Fibroblast of skin of right quadriceps (primary cell): ENCODE results near the gene PLEKHN1.
"Not testable (repeated sequence)": the region's sequence is repeated elsewhere in the genome, so short reads cannot be mapped to it uniquely, and the experiment has no call there.

Source experiments
- DNase-seq: peaks from one replicate; pipeline ENCODE4 v3.0.0-alpha.2; 2013

The PLEKHN1 gene

DNA sequence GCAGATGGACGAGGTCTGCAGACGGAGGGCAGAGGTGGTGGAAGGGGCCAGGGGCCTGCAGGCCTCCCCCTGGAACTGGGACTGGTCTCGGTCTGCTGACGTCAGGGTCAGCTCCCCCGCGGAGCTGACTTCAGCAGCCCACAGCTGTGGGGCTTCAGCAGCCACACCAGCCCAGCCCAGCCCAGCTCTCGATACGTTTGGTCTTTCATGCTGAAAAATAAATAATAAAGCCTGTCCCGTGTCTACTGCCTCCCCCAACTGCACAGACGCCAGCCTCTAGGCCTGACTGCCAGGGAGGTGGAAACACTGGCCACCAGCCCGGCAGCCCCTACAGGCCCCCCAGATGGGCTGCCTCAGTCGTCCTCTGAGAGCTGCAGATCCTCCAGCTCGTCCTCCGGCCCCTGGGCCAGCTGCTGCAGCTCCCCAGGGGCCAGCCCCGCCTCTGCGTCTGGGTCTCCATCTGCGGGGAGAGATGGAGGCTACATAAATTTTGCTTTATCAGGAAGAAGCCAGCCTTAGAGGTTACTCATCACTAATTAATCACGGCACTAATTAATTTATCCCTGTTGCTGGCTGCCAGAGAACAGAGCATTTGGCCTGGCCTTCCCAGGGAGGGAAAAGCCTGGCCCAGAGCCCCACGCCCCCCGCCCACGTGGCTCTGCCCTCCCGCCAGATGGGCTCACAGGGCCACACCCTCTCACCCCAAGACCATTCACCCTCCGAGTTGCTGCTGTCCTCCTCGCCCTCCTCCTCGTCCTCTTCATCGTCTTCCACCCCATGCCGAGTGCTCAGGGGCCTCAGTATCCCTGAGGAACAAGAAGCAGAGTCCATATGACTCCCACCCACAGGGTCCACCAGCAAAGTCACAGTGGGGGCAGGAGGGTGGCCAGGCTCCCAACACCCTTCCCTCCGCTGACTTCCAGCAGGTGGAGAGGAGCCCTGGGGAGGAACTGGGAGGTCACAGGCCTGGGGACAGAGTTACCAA lies 21.6 kb upstream of the PLEKHN1 start:
- DNase-seq, result peak; percentile 74

DNA sequence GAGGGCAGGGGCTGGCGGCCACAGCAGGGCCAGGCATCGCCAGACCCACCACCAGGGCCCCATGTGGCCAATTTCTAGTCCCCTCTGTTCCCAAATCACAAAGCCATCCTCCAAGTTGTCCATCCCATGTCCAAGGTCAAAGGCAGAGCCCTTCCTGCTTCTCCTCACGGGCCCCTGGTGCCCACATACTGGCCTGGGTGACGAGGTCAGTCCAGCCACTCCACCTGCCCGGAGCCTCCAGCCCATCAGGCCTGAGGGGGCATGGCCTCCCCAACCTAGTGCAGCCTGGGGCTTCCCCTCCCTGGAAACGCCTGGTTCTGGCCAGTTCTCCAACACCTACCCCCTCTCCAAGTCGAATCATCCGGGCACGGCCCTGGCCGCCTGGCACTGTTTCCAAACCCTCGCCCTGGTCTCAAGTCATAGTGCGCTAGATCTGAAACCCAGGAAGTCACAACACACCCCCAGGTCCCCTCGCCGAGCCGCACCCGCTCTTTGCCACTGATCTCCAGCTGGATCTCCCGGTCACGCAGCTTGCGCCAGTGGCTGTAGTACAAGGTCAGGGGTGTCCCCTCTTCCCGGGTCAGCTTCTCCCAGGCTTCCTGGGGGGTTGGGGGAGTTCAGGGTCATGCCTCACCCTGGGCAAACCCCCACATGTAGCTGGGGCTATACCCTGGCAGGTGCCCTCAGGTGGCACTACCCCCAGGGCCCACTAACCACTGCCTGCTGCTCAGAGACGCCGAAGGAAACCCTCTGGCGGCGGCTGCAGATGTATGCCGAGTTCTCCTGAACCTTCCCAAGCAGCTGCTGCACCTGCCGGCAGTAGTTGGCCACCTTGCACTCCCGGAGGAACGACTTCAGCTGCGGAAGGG lies 20.4 kb upstream of the PLEKHN1 start:
- no peak for DNase-seq

DNA sequence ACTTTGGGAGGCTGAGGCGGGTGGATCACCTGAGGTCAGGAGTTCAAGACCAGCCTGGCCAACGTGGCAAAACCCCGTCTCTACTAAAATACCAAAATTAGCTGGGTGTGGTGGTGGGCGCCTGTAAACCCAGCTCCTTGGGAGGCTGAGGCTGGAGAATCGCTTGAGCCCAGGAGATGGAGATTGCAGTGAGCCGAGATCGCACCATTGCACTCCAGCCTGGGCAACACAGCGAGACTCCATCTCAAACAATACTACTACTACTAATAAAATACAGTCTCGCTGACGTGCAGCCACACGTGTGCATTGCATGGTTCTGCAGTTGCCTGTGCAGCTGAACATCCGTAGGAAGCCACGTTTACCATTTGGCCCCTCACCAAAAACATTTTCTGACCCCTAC lies 19.5 kb upstream of the PLEKHN1 start:
- not testable (repeated sequence) for DNase-seq

DNA sequence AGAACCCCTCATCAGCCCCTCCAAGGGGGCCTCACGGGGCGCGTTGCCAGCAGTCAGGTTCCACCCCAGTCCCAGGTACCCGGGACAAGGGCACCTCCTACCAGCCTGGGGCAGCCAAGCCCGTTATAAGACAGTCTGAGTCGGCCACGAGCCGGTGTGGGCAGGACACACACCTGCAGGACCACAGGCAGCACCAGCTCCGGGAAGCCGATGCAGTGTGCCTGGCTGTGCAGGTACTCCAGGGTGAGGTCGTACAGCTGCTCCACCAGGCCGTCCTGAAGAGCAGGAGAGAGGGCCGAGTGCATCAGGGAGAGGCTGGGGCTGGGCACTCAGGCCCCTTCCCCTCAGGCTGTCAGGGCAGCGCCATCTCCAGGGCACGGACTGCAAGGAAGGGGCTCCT lies 18.3 kb upstream of the PLEKHN1 start:
- DNase-seq, result no peak

DNA sequence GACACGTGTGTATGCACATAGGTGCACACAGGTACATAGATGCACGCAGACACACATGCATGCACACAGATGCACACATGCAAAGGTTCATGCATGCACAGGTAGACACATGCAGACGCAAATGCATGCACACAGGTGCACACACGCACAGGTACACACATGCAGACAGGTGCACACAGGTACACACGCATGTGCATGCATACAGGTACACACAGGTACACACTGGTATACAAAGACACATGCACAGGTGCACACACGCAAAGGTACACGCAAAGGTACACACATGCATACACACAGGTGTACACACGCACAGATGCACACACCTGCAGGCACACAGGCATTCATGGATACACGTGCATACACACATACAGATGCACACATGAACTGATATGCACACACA lies 16.0 kb upstream of the PLEKHN1 start:
- no peak for DNase-seq

DNA sequence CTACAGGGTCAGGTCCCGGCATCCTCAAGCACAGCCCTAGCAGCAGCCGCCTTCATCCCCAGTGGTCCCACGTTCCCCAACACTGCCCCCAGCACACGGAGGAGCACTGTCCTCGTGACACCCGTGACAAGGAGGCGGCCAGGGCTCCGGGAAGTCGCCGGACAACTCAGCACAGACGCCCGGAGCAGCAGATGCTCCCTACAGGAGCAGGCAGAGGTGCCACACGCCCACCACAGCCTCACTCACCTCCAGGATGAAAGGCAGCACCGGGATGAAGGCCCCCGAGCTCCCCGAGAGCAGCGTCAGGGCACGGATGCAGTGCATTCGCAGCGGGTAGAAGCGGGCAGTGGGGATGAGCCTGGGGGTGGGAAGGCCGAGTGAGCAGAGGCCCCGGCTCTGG lies 15.4 kb upstream of the PLEKHN1 start:
- DNase-seq, result no peak

DNA sequence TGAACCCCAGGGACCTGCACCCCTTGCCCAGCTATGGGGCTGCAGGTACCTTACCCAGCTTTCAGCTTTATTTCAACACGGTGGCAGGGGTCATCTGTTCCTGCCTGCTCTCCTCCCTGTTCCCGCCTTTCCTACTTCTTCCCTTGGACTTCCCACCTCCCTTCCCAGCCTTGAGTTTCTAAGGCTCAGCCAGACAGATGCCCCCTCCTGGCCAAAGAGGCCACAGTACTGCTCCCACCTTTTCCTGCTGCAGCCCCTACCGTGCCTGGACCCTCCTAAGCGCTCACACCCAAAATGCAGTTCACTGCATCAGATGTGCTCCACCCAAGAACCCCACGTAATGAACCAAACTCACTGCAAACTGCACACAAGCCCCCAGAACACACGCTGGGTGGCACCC lies 14.9 kb upstream of the PLEKHN1 start:
- no peak for DNase-seq

DNA sequence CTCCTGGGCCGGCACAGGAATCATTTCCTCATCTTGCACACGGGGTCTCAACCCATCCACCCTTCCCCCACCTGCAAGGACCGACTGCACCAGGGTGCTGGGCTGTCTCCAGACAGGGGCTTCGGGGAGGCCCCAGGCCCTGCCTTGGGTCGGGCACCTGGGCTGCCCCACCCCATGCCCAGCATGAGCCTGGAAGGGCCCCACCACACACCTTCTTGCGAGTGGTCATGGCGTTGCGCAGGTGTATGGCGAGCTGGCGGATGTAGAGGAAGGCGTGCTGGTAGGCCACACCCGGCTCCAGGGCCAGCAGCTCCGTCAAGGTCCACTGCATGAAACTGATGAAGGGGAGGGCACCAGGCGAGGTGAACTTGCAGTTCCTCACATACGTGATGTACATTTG lies 14.1 kb upstream of the PLEKHN1 start:
- DNase-seq, result no peak

DNA sequence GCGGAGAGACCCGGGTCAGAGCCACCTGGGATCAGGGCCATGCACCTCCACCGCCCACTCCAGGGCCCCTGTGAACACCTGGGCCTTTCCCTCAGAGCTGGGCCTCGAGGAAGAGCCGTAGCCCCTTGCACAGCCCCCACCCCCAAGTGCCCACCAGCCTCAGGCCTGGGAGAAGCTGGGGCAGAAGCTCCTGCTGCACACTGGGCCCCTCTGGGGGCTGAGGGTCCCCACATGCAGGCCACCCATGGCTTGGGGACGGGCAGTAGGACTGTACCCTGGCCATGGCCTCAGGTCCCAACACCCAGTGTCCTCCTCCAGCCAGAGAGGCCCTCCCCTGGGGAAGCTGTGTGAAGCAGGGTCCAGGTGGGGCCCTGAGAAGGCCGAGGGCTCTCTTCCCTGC lies 13.7 kb upstream of the PLEKHN1 start:
- DNase-seq, result no peak

DNA sequence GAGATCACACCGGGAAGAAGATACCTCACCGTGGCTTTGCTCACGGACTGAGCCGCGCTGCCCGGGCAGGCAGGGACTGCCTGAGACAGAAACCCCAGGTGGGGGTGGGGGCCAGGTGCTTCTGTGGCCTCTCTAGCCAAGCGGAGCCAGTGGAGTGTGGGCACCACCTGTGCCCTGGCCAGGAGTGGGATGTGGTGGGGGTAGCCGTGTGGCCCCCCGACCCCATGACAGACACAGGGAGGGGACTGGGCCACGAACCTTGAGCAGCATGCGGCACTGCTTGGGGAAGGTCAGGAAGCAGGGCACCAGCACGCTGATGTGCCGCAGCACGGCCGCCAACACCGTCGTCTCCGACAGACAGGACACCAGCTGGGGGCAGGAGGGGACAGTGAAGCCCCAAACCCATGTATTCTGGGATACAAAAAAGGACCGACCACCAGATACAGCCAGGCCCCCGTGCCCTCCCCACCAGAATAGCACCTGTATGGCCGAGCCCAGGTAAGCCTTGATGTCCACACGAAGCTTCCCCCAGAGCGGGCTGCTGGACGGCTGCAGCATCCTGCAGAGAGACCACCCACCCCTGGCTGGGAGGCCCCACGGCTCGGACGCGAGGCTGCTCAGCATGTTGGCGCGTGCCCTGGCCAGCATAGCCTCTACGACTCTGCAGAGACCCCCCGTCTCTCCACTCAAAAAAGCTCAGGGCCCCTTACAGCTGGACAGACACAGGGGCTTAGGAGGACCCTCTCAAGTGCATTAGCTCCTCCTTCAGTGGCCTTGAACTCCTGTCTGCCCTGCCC lies 12.6 kb upstream of the PLEKHN1 start:
- DNase-seq, result no peak

DNA sequence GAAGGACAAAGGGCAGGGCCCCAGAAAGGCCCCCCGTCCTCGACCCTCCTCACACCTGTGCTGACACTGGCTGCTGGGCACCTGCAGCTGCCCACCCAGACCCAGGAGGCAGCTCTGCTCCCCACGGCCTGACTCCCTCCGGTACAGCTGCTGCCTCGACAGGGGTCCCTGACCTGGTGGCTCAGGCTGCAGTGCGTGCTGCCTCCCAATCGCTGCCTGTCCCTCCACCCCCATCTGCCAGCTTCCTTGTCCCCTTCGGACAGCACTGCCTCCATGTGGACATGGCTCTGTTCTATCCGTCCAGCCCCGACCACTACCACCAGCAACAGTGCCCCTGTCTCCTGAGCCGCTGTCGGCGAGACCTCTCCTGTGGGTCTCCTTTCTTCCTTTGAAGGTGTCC lies 11.4 kb upstream of the PLEKHN1 start:
- no peak for DNase-seq

DNA sequence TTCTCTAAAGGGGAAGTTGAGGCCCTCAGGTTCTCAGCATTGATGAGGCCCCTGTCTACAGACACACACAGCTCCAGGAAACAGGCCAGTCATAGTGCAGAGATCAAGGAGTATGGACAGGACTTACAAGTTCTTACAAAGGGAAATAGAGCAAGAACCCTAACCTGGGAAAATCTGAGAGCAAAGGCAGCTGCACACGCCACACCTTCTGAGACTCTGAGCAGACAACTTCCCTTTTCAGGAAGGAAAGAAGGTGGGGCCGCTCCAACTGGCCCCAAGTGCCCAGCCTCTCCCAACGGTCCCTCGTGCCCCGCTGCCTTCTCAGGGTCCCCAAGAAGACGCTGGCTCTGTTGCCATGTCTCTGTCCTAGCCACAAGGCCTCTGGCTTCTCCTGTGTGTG lies 10.8 kb upstream of the PLEKHN1 start:
- no peak for DNase-seq

DNA sequence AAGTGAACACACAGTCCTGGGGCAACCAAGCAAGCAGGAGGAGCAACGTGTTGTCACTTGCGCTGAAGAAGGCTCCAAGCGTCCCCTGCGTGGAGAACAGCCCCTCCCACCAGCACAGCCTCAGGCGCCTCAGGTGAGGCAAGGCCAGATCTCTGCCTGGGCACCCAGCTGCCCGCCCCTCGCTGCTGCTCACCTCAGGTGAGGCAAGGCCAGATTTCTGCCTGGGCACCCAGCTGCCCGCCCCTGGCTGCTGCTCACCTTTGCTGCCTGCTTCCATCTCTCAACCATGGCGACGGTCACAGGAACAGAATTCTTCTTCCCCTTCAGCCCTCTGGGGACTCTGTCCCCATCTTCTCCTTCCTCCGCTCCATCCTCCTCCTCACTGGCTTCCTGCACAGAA lies 9.6 kb upstream of the PLEKHN1 start:
- DNase-seq, result no peak

DNA sequence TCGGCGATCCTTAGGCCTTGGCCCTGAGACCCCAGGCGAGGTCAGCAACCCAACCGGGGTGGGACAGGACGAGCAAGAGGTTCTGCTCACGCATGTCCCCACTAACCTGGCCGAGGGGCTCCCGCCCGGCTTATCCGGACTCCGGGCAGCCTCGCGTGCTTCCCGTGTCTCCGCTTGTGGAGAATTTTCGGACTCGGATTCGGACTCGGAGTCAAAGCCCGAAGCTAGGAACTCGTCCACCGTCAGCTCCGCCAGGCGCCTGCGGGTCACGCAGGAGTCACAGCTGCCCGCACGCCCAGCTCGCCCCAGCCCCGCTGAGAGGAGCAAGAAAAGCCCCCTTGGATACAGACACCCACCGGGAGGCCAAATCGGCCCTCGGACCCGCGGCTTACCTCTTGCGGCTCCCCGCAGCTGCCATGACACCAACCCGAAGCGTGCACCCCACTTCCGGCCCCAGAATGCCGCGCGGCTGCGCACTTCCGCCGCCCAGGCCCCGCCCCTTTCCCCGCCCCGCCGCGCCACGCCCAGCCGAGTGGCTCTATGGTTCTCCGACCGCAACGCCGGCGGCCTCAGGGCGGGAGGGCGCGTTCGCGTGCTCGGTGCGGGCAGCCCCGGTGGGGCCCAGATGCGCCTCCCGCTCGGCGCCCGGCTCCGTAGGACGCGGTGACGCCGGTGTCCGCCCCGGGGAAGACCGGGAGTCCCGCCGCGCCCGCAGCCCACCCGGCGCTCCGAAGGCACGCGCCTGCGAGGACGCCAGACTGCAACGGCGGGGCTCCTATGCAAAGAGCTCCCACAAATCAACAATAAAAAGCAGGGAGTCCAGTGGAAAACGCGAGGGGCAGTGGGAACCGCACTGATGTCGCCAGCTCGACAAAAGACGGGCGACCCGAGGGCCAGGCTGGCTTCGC lies 7.2 kb upstream of the PLEKHN1 start, which contains the start of gene NOC2L:
Gene NOC2L, minus strand, starts transcription at position 434 of the 908 bp plus-strand sequence. Its CDS starts 16 bp downstream, at position 418.
- peak; percentile 88 for DNase-seq

DNA sequence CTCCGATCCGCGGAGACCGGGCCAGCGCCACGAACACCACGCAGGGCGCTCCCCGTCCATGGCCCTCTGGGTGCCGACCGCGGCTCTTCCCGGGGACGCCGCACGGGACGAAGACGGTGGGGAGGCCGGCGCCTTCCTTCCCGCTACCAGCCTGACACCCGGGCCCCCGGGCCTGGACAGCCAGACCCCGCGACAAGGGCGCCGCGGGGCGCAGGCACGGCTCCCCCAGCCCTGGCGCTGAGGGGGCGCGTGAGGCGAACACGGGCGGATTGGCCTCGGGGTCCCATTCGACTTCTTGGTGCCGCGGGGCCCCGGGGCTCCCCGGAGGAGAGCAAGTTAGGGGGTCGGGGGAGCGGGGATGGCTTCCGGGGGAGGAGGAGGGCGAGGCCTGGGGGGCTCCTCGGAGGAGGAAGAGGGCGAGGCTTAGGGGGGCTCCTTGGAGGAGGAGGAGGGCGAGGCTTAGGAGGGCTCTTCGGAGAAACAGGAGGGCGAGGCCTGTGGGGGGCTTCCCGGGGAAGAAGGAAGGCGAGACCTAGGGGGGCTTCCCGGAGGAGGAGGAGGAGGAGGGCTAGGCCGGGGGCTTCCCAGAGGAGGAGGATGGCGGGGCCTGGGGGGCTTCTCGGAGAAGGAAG lies 6.4 kb upstream of the PLEKHN1 start:
- DNase-seq, result no peak

DNA sequence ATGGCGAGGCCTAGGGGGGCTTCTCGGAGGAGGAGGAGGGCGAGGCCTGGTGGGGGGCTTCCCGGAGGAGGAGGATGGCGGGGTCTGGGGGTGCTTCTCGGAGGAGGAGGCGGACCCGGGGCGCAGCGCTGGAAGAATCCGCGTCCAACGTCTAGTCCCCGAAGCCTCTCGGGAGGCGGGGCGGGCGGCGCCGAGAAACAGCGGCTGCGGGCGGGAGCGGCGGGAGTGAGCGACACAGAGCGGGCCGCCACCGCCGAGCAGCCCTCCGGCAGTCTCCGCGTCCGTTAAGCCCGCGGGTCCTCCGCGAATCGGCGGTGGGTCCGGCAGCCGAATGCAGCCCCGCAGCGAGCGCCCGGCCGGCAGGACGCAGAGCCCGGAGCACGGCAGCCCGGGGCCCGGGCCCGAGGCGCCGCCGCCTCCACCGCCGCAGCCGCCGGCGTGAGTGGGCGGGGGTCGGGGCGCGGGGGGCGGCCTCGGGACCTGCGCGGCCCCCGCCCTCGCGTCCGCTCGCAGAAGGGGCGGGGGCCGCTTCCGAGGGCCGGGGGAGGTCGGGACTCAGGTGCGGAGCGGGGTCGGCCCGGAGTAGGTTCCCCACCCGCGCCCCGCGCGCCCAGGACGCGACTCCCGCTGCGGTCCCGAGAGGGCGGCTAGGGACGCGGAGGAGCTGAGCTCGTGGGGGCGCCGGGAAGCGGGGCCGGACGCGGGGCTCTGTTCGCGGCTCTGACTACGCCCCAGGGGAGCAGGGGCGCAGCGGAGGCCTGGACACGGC lies 5.7 kb upstream of the PLEKHN1 start, which contains the start of gene KLHL17:
Gene KLHL17, plus strand, starts transcription at position 222 of the 769 bp plus-strand sequence. Its CDS starts 110 bp downstream, at position 332.
- DNase-seq, result peak; percentile 74

DNA sequence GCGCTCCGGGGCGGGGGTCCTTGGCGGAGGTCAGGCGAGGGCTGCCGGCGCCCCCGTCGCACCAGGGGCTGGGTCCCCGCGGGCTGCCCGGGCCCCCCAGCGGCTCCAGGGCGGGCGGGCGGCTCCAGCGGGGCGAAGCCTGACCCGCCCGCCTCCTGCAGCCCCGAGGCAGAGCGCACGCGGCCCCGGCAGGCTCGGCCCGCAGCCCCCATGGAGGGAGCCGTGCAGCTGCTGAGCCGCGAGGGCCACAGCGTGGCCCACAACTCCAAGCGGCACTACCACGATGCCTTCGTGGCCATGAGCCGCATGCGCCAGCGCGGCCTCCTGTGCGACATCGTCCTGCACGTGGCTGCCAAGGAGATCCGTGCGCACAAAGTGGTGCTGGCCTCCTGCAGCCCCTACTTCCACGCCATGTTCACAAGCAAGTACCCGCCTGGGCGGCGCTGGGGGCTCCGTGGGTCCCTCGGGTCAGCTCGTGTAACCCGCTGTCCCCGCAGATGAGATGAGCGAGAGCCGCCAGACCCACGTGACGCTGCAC lies 5.1 kb upstream of the PLEKHN1 start:
- no peak for DNase-seq

DNA sequence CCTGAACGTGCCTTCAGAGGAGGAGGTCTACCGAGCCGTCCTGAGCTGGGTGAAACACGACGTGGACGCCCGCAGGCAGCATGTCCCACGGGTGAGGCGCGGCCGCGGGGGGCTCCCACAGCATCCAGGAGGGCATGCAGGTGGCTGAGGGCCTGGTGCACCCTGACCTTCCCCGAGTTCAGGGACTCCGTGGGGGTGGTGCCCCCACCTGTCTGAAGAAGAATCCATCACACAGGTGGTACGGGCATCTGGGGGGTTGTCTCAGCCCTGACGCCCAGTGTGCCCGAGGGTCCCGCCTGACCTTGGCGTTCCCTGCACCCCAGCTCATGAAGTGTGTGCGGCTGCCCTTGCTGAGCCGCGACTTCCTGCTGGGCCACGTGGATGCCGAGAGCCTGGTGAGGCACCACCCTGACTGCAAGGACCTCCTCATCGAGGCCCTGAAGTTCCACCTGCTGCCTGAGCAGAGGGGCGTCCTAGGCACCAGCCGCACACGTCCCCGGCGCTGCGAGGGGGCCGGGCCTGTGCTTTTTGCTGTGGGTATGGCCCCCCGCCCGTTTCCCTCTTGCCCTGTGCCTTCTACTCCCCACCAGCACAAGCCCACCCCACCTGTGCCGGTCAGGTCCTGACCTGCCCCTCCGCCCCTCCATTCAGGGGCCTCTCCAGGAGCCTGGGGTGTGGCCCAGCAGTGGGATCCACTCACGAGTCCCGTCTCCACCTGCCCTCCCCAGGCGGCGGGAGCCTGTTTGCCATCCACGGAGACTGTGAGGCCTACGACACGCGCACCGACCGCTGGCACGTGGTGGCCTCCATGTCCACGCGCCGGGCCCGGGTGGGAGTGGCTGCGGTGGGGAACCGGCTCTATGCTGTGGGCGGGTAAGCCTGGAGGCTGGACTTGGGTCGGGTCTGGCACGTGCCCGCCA lies 3.6 kb upstream of the PLEKHN1 start:
- no peak for DNase-seq

DNA sequence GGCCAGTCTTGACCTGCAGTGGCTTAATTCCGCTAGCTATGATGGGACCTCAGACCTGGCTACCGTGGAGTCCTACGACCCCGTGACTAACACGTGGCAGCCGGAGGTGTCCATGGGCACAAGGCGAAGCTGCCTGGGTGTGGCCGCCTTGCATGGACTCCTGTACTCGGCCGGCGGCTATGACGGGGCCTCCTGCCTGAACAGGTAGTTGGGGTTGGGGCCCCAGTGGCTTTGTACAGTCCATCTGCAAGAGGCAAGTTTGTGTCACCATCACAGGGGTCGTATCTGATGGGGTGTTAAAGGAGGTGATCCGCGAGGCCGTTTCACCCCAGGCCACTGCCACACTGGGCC lies 3.0 kb upstream of the PLEKHN1 start:
- no peak for DNase-seq
